ENCODE measurements around the gene C9. TPM values are rescaled to one million over a fixed set of nuclear protein-coding genes. Genes with fewer than 3 reads are reported as not detected.
"Not testable (repeated sequence)": the region's sequence is repeated elsewhere in the genome, so short reads cannot be mapped to it uniquely, and the experiment has no call there.

The C9 gene
- total and polyA plus RNA-seq, 2 experiments from 2014 or later = not detected

GRCh38 chr5:39235648-39236047, 128.6 kb downstream of the C9 start:
- DNase-seq (ENCODE audit: low spot score) (no peak), ATAC-seq (no peak)
- H3F3A ChIP-seq (replicated peaks; ENCODE audit: low read depth) = no peaks in the 10 kb centered on the region
- Mint-ChIP-seq H3K27me3 (ENCODE audit: insufficient read depth, low read depth, poor library complexity) (no peaks in the 10 kb centered on the region), H3K36me3 (ENCODE audit: low read depth) (peaks cover 4% of the 10 kb centered on the region; the same call in 1 of the 3 replicates), H3K27ac (no peak overlapping the region), H3K9me3 (peaks cover 9% of the 10 kb centered on the region), H3K4me3 (no peak overlapping the region), H3K4me1 (no peaks in the 10 kb centered on the region)
- H3K4me2 ChIP-seq = no peak overlapping the region
- H3K27ac ChIP-seq (ENCODE audit: low read depth) = no peak overlapping the region
- H3K9me2 ChIP-seq (ENCODE audit: insufficient read depth) = no peaks in the 10 kb centered on the region
- H3K27me3 ChIP-seq (ENCODE audit: insufficient read depth) = no peaks in the 10 kb centered on the region
- H3K79me2 ChIP-seq (replicated peaks; ENCODE audit: insufficient read depth) = no peaks in the 10 kb centered on the region
- H3K4me1 ChIP-seq (ENCODE audit: insufficient read depth) = no peaks in the 10 kb centered on the region
- H2AFZ ChIP-seq = no peak overlapping the region
- H3K36me3 ChIP-seq (ENCODE audit: insufficient read depth) = no peaks in the 10 kb centered on the region
- no peak overlapping the region for H3K4me3 ChIP-seq
- TF ChIP-seq ZNF462 (CRISPR knock-in tag; IDR thresholded peaks at IDR 0.05) (no peak), CREB1 (CRISPR knock-in tag; IDR thresholded peaks at IDR 0.05; ENCODE audit: low read depth) (no peak), JUNB (IDR thresholded peaks at IDR 0.05; ENCODE audit: unreplicated experiment) (no peak), EZH2 (IDR thresholded peaks at IDR 0.05; ENCODE audit: low read depth, unreplicated experiment) (no peak)
- H4K20me1 ChIP-seq (replicated peaks; ENCODE audit: insufficient read depth) = no peaks in the 10 kb centered on the region

- not testable (repeated sequence) for H3K36me3 Mint-ChIP-seq (ENCODE audit: low read depth); H3K9me3 Mint-ChIP-seq; ATAC-seq; H3K27me3 ChIP-seq (ENCODE audit: insufficient read depth); H3K4me1 ChIP-seq (ENCODE audit: insufficient read depth); H3K4me3 ChIP-seq; H3K27ac Mint-ChIP-seq; H3K27ac ChIP-seq (ENCODE audit: low read depth); H3K4me3 Mint-ChIP-seq; H3K36me3 ChIP-seq (ENCODE audit: insufficient read depth); H3F3A ChIP-seq (replicated peaks; ENCODE audit: low read depth); H4K20me1 ChIP-seq (replicated peaks; ENCODE audit: insufficient read depth); H3K27me3 Mint-ChIP-seq (ENCODE audit: insufficient read depth, low read depth, poor library complexity); H3K4me2 ChIP-seq; H3K9me2 ChIP-seq (ENCODE audit: insufficient read depth); H3K79me2 ChIP-seq (replicated peaks; ENCODE audit: insufficient read depth); DNase-seq (ENCODE audit: low spot score); H3K4me1 Mint-ChIP-seq; H2AFZ ChIP-seq
Observed at GRCh38 chr5:39234494-39234893, 129.8 kb downstream of the C9 start.

Other genes starting within 250 kb of the C9 start
- not detected in 2 replicates for gene FYB1, start 144.9 kb downstream of the C9 start, total RNA-seq (2014; rRNA removed; shearing (Covaris generic))
- gene FYB1, start 144.9 kb downstream of the C9 start, polyA plus RNA-seq (2016; fragmentation: Nextera tagmentation; extraction: Ambion mirVana) = not detected in 2 replicates
- gene DAB2, start 60.5 kb upstream of the C9 start, total RNA-seq (2014; rRNA removed; shearing (Covaris generic)) = 2.6 and 8.4 TPM in 2 replicates
- gene DAB2, start 60.5 kb upstream of the C9 start, polyA plus RNA-seq (2016; fragmentation: Nextera tagmentation; extraction: Ambion mirVana) = 6.0 and 6.4 TPM in 2 replicates

Data from GM23338 (cell line).